Measurements from ENCODE around the gene BIN2. TPM values are rescaled to one million over a fixed set of nuclear protein-coding genes. Genes with fewer than 3 reads are reported as not detected.
"Not testable (repeated sequence)": the region's sequence is repeated elsewhere in the genome, so short reads cannot be mapped to it uniquely, and the experiment has no call there.

Gene BIN2
- total RNA-seq, 4 donors from 2014 or later = 1.3 to 3.0 (median 2.5) TPM

DNA sequence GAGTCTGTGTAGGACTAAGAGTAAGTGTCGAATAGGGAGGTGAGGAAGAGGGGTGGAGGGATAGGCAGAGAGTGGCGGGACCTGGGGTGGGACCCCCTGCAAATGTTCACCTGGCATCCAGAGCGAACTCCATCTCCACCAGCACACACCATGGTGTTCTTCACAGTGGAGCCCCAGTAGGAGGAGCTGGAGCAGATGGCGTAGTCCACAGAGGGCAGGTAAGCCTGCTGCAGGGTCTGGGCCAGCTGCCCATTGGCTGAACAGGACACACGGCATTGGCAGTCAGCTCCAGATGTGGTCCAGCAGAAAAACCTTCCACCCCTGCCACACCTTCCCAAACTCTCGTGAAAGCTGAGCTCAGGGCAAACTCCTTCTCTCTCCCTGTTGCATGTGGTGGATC is 15.8 kb upstream of the BIN2 start:
- Histone ChIP-seq H3K27ac (no peak overlapping the region), H3K4me3 (replicated peaks in 1 of 3) (no peak overlapping the region), H3K27me3 (no peaks in the 10 kb centered on the region), H3K36me3 (no peaks in the 10 kb centered on the region), H3K9me3 (no peaks in the 10 kb centered on the region), H3K4me1 (peaks cover 0 to 2% of the 10 kb centered on the region in 2 donors)
- intact Hi-C loops (cut with DNase I) = loop anchor here (5.0 to 10.0 kb wide), 2 partner anchors 72 to 515 kb away; no protein-coding TSS in a partner anchor
- WGBS, 2 donors = 90 to 96% methylated on average over 6 of the region's 6 CpGs
- TF ChIP-seq POLR2A (IDR thresholded peaks at IDR 0.05) = no peak
- no peak for TF ChIP-seq CTCF (IDR thresholded peaks at IDR 0.05)
- DNase-seq = no peak

GRCh38 chr12:51337336-51337735 is 13.4 kb upstream of the BIN2 start:
- DNase-seq; H3K36me3 ChIP-seq; H3K4me3 ChIP-seq (replicated peaks in 1 of 3); intact Hi-C loops (cut with DNase I); H3K27ac ChIP-seq; H3K9me3 ChIP-seq; H3K4me1 ChIP-seq; H3K27me3 ChIP-seq: not testable (repeated sequence)

DNA sequence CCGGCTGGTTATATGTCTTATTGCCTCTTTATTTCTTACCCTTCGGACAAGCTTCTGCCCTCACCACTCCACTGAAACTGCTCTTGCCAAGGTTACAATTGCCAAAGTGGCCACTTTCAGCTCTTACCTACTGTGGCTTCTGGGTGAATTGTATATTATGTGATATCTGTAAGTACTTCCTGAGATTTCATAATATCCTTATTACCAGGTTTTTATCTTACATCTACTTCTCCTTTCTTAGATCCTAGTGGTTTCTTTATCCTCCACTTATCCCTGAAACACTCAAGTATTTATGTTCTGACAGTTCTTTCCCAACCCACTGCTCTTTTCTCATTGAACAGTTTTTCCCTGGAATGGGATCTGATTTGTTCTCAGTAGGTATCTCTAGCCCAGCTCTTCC is 12.0 kb upstream of the BIN2 start:
- Histone ChIP-seq H3K4me3 (replicated peaks in 1 of 3) (no peak overlapping the region), H3K9me3 (no peaks in the 10 kb centered on the region), H3K27ac (no peak overlapping the region), H3K36me3 (no peaks in the 10 kb centered on the region), H3K27me3 (no peaks in the 10 kb centered on the region), H3K4me1 (no peaks in the 10 kb centered on the region)
- TF ChIP-seq CTCF (IDR thresholded peaks at IDR 0.05) = no peak
- no peak for TF ChIP-seq POLR2A (IDR thresholded peaks at IDR 0.05)
- no peak for DNase-seq
- WGBS, 2 donors = 72 to 80% methylated on average over 2 of the region's 2 CpGs
- intact Hi-C loops (cut with DNase I) = no loop called here

DNA sequence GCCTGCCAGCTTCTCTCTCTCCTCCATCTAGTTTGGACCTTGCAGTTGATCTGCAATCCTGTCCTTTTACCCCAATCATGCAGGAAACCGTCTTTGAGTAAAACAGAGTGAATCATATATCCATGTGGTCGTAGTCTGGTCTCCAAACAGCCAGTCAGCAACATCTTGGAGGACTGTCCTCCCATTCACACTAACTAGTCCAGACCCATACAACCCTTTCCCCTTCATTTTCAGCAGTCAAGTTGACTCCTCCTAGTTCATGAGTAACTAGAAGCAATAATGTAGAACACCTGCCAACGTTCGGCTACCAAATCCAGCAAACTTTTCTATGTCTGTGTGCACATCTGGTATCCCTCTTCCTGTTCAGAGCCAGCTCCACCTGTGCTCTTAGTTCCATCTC is 10.8 kb upstream of the BIN2 start:
- TF ChIP-seq POLR2A (IDR thresholded peaks at IDR 0.05) = no peak
- 88% methylated on average over 4 of the region's 4 CpGs for WGBS, 2 donors
- intact Hi-C loops (cut with DNase I) = no loop called here

DNA sequence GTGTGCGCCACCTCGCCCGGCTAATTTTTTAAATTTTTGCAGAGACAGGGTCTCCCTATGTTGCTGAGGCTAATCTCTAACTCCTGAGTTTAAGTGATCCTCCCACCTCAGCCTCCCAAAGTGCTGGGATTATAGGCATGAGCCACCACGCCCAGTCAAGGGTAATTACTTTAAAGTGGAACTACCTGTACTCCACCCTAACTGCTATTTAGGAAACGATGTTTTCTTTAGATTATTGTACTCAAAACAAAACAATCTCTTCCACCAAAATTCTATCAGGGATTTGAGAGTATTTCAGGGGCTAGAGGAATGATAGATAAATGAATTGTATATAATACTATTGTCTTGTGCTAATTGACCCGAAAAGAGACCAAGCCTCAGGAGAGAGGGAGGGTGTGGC is 9.6 kb upstream of the BIN2 start:
- 71 to 74% methylated on average over 6 of the region's 6 CpGs for WGBS, 2 donors
- no peak for TF ChIP-seq POLR2A (IDR thresholded peaks at IDR 0.05)
- TF ChIP-seq CTCF (IDR thresholded peaks at IDR 0.05) = no peak
- no peaks in the 10 kb centered on the region for H3K9me3 ChIP-seq
- no peaks in the 10 kb centered on the region for H3K36me3 ChIP-seq
- no peak overlapping the region for H3K4me3 ChIP-seq (replicated peaks in 1 of 3)
- intact Hi-C loops (cut with DNase I) = no loop called here
- no peak for DNase-seq
- H3K27me3 ChIP-seq = no peaks in the 10 kb centered on the region
- no peaks in the 10 kb centered on the region for H3K4me1 ChIP-seq
- no peak overlapping the region for H3K27ac ChIP-seq

More for the DNA sequence above, 10.8 kb upstream of the BIN2 start:
- DNase-seq = no peak
- no peak overlapping the region for H3K4me3 ChIP-seq (replicated peaks in 1 of 3)
- no peaks in the 10 kb centered on the region for H3K36me3 ChIP-seq
- no peaks in the 10 kb centered on the region for H3K27me3 ChIP-seq
- no peaks in the 10 kb centered on the region for H3K4me1 ChIP-seq
- H3K27ac ChIP-seq = no peak overlapping the region
- H3K9me3 ChIP-seq = no peaks in the 10 kb centered on the region

DNA sequence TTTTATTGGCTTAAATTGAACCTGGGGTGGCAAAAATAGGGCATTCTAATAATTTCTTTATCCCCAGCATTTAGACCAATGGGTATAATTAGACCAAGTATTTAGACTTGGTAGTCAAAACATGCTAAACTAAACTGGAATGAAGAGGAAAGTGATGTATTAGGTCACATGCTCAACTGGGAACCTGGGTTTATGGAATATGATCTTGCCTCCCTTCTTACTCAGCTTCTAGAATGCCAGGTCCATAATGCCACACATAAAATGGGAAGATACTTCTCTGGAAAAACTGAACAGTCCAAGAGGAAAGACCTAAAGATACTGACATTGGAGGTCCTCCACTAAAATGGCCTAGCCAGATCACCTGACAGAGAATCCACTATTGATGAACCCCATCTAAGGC is 6.2 kb upstream of the BIN2 start:
- intact Hi-C loops (cut with DNase I) = no loop called here
- no peak for TF ChIP-seq POLR2A (IDR thresholded peaks at IDR 0.05)
- TF ChIP-seq CTCF (IDR thresholded peaks at IDR 0.05) = no peak
- Histone ChIP-seq H3K27ac (no peak overlapping the region), H3K4me3 (replicated peaks in 1 of 3) (no peak overlapping the region), H3K36me3 (no peaks in the 10 kb centered on the region), H3K9me3 (no peaks in the 10 kb centered on the region), H3K4me1 (peaks cover 0 to 5% of the 10 kb centered on the region in 2 donors), H3K27me3 (no peaks in the 10 kb centered on the region)
- DNase-seq = no peak
